HG02840 (cell line): ENCODE measurements around the gene GFOD1.

Experiments used
- ATAC-seq: cut with Tn5 transposase; IDR thresholded peaks from one replicate; pipeline ENCODE4 v1.9.1; 2021; ENCODE audit warnings: mild to moderate bottlenecking, moderate library complexity, moderate number of reproducible peaks; ENCODE audit not compliant: unreplicated experiment, low FRiP score

The GFOD1 gene

GRCh38 chr6:13412639-13413465 lies 74.5 kb downstream of the GFOD1 start:
- no peak for ATAC-seq

DNA sequence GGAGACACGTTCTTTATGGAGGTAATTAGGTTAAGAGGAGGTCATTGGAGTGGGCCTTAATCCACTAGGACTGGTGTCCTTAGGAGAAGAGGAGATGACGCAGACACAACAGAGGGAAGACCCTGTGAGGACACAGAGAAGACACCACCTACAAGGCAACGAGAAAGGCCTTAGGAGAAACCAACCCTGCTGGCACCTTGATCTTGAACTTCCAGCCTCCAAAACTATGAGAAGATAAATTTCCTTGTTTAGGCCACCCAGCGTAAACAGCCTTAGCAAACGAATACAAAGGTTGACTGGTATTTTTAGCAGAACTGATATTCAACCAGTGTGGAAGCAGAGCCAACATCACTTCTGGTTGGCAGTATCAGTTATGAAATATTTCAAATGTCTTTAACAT lies 75.2 kb downstream of the GFOD1 start:
- no peak for ATAC-seq

- no peak for ATAC-seq
These were observed 75.9 kb downstream of the GFOD1 start for GRCh38 chr6:13411484-13411883.

- ATAC-seq: no peak
These were observed 77.4 kb downstream of the GFOD1 start for GRCh38 chr6:13409991-13410390.

DNA sequence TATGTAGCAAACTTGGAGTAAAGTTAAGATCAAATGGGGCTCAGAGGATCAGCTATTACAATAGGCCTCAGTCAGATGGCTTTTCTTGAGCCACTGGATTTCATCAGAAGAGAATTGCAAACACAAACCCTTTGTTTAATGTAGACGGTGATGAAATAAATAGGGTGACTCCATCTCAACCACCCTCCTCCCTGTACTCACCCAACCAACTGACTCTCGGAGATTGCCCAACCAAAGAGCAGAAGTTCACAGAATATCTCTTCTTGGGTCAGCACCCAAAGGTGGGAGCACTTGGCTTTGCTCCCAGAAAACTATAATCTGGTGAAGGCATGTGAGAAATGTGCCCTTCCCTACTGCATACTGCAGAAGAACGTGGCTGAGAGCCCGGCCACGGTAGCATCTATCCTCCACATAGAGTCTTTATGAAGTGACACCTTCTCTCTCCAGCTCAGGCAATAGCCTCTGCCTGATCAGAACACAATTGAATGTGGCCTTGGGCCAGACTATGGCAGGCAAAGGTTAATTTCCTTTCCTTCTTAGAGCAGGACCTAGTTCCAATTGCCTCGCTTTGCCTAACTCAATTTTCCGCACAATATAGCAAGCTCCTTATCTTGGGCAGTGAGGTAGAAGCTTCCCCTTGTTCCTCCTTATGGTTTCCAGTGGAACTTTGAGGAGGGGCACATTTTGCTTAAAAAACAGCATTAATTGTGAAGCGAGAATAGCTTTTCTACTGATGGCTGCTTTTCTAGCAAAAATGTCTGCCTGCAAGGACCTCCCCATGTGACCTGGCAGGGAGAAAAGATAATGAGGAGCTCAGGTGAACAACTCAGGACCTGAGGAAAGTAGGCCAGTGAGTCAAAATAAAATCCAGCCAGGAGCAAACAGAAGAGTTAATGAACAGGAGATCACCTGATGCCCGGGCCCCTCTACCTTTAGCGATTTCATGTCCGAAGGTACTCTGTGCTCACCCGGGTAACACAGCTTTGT lies 79.4 kb downstream of the GFOD1 start:
- no peak for ATAC-seq

- ATAC-seq: no peak
These were observed 80.1 kb downstream of the GFOD1 start for GRCh38 chr6:13407368-13407708.

- ATAC-seq: no peak
These were observed 80.6 kb downstream of the GFOD1 start for GRCh38 chr6:13406781-13407180.

DNA sequence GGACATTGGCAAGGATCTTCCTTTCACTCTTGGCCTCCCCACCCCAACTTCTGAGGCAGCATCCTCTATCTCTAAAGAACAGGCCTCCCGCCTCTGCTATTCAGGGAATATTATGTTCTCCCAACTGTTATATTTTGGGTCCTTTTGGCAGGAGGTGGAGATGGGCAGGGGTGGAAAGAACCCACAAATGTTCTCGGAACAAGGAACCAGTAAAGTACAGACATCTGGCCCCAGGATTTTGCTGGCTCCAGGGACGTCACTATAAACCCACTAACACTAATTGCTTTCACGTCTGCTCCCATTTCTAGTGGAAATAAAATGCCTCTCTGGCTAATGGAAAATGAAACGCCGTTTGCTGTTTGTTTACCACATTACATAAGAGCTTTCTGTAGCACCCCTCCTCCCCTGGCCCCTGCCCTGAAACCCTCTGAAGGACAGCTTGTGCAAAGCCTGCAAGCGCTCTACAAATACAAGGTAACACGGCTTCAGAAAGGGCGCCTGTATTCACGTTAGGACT lies 81.4 kb downstream of the GFOD1 start:
- no peak for ATAC-seq

- no peak for ATAC-seq
These were observed 82.5 kb downstream of the GFOD1 start for GRCh38 chr6:13404892-13405254.

- ATAC-seq: no peak
These were observed 83.0 kb downstream of the GFOD1 start for GRCh38 chr6:13404228-13404891.

DNA sequence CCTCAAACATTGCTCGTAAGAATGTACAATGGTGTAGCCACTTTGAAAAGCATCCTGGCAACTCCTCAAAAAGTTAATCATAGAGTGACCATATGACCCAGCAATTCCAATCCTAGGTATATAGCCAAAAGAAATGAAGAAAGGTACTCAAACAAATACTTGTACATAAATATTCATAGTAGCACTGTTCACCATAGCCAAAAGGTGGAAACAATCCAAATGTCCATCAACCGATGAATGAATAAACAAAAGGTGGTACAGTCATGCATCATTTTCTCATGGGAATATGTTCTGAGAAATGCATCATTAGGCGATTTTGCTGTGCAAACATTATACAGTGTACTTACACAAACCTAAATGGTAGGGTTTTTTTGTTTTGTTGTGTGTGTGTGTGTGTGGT lies 84.7 kb downstream of the GFOD1 start:
- ATAC-seq: no peak

- ATAC-seq: no peak
These were observed 86.6 kb downstream of the GFOD1 start for GRCh38 chr6:13400772-13401171.

DNA sequence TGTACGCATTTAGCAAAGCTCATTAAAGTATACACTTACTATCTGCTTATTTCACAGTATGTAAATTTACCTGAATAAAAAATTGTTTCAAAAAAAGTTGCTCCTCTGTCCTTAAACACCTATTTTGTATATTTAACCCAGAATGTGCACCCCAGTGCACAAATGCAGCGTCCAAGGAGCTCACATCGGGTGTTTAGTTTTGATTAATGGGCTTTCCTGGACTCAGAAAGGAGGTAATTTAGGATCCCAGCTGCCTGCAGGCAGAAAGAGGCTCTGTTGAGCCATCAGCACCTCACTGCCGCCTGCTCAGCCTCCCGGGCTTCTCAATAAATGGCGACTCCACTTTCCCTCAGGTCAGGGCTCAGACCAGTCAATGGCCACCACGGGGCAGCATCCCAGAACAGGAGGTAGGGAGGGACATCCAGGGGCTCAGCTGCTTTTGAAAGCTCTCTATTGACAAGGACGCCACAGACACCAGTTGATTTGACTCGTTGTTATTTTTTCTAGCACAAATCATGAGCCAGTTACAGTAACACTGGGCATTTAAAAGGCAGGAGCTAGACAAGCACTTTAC lies 88.9 kb downstream of the GFOD1 start:
- no peak for ATAC-seq

DNA sequence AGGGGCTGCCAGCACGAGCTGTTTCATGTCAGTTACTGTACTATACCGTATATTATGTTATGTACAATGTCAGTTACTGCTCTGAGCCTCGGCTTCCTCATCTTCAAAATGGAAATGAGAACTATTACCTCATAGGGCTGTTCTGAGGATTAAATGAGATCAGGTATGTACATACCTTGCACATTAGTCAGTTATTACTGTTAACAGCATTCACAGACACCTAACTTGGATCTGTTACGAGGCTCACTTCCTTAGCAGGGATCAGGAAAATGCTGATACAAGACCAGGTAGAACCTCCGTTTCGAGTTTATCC lies 89.4 kb downstream of the GFOD1 start:
- no peak for ATAC-seq

GRCh38 chr6:13397359-13398068 lies 89.9 kb downstream of the GFOD1 start:
- ATAC-seq: peak; percentile 56

- no peak for ATAC-seq
These were observed 91.1 kb downstream of the GFOD1 start for GRCh38 chr6:13396241-13396792.

DNA sequence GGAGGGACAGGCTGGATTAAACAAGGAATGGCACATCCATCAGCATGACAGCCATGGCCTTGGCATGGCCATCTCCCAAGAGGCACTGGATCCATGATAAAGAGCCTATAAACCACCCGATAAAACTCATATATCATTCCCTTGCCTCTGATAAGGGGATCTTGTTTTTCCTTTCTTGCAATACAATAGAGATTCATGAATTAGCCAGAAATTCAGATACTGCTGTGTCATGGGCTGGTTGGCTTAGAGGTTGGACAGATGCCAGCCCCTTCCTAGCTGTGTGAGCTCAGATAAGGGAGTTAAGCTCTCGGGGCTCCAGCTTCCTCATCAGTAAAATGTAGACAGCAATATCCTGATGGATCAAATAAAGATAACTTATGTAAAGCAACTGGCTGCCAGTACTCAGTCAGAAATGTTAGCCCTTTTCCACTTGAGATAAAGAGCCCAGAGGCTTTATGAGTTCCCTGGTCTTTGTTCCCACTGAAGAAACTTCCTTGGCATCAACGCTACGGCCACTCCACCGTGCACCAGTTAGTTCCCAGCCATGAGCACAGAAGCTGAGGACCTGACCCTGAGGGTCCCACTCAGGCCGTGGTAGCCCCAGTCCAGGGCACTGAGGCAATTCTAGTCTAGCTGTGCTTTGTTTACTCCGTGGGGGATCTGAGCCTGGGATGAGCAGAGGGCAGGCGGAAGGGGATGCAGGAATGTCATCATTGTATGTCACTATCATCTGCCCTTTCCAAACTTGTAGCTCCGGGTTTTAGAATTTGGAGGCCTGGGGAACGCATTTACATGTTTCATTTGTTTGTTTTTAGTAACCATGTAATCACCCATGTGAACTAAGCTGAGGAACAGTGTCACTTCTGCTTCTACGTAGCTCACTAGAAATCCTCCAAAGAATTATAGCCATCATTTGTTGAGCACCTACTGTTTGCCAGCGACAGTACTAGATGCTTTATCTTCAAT lies 91.8 kb downstream of the GFOD1 start:
- no peak for ATAC-seq

GRCh38 chr6:13392462-13392861 lies 94.9 kb downstream of the GFOD1 start:
- no peak for ATAC-seq

GRCh38 chr6:13391537-13391936 lies 95.9 kb downstream of the GFOD1 start:
- no peak for ATAC-seq
